GM13976 (cell line): Measurements from ENCODE around the gene ATP11A.
"Not testable (repeated sequence)": the region's sequence is repeated elsewhere in the genome, so short reads cannot be mapped to it uniquely, and the experiment has no call there.

Experiments used
- DNase-seq: peaks from one replicate; pipeline ENCODE4 v3.0.0; 2012; ENCODE audit warnings: low spot score
- in situ Hi-C: fragments of 300-500 bp; cut with MboI; formaldehyde crosslinking; loops from one replicate; pipeline ENCODE4 v1.12.0; 2022; ENCODE audit warnings: low sequenced_read_pairs, mixed read lengths, inconsistent platforms; ENCODE audit not compliant: unreplicated experiment
- TF ChIP-seq, protein P1 (sequence below): IDR thresholded peaks from 2 replicates; pipeline ENCODE4 v1.5.1; 2012; ENCODE audit warnings: borderline replicate concordance, mild to moderate bottlenecking; ENCODE audit not compliant: insufficient read depth; ENCODE audit errors: extremely low read depth, missing control alignments, control extremely low read depth

Gene ATP11A

DNA sequence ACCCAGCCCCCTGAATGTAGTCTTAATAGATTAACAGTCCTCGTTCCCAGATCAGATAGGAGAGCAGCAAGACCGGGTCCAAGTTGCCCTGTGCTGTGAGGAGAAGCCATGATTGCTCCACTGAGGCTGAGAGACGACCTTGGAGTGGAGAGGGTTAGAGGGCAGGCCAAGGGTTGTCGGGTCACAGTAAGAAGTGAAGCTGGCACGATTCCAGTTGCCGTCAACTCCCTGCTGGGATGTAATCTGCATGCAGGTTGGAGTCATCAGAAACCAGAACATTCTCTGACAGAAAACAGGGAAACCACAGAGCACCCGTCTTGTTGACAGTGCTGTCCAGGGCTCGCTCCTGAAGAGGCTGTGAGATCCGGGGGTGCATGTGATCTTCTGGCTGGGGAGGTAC lies 19.0 kb upstream of the ATP11A start:
- TF ChIP-seq, protein P1, sequence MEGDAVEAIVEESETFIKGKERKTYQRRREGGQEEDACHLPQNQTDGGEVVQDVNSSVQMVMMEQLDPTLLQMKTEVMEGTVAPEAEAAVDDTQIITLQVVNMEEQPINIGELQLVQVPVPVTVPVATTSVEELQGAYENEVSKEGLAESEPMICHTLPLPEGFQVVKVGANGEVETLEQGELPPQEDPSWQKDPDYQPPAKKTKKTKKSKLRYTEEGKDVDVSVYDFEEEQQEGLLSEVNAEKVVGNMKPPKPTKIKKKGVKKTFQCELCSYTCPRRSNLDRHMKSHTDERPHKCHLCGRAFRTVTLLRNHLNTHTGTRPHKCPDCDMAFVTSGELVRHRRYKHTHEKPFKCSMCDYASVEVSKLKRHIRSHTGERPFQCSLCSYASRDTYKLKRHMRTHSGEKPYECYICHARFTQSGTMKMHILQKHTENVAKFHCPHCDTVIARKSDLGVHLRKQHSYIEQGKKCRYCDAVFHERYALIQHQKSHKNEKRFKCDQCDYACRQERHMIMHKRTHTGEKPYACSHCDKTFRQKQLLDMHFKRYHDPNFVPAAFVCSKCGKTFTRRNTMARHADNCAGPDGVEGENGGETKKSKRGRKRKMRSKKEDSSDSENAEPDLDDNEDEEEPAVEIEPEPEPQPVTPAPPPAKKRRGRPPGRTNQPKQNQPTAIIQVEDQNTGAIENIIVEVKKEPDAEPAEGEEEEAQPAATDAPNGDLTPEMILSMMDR: no peak
- in situ Hi-C loops: no loop called here
- DNase-seq: no peak

GRCh38 chr13:112671359-112671758 lies 18.5 kb upstream of the ATP11A start:
- in situ Hi-C loops: no loop called here
- TF ChIP-seq, protein P1: no peak
- no peak for DNase-seq

DNA sequence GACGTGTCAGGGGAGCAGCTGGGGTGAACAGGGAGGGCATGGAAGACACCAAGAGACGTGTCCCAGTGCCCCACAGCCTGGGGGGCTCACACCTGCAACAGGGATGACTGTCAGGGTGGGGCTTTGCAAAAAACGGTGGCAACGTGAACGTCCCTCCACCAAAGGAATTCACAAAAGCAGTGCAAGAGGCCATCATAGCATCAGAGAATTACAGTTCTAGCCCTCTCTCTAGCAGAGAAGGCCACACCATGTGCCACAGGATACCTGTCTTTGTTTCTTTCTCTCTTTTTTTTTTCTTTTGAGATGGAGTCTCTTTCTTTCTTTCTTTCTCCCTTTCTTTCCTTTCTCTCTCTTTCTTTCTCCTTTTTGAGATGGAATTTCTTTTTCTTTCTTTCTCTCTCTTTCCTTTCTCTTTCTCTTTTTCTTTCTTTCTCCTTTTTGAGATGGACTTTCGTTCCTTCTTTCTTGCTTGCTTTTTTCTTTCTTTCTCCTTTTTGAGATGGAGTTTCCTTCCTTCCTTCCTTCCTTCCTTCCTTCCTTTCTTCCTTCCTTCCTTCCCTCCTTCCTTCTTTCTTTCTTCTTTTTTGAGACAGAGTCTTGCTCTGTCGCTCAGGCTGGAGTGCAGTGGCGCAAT lies 17.1 kb upstream of the ATP11A start:
- TF ChIP-seq, protein P1: no peak
- DNase-seq: no peak
- in situ Hi-C loops: no loop called here

- in situ Hi-C loops: no loop called here
- TF ChIP-seq, protein P1: no peak
- DNase-seq: no peak
Measured at GRCh38 chr13:112674412-112675365, 15.1 kb upstream of the ATP11A start.

GRCh38 chr13:112675366-112675756 lies 14.5 kb upstream of the ATP11A start:
- DNase-seq: no peak
- TF ChIP-seq, protein P1: no peak
- in situ Hi-C loops: no loop called here

- DNase-seq, in situ Hi-C loops: not testable (repeated sequence)
Measured at GRCh38 chr13:112677421-112677962, 12.3 kb upstream of the ATP11A start.

DNA sequence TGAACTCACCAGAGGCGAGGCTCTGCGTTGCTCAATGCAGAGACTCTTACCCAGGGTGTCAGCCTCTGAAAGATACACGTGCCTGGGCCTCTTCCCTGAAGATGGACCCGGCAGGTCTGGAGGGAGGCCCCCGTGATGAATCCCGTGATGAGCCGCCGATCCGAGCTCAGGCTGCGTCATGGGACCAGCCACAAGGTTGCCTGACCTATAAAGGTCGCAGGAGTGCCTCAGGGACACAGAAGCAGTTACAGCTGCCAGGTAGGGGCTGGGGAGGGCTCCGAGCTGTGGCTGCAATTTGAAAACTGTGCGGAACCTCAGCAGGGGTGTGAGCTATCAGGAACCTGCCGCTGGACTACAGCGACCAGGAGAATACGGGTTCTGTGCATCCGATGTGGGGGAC lies 10.5 kb upstream of the ATP11A start:
- TF ChIP-seq, protein P1: no peak
- in situ Hi-C loops: no loop called here
- DNase-seq: no peak
